H9 (cell line): ENCODE results near the gene APLN. TPM values are rescaled to one million over a fixed set of nuclear protein-coding genes. Genes with fewer than 3 reads are reported as not detected.

Experiments
- DNase-seq: peaks from one replicate; pipeline ENCODE4 v3.0.0-alpha.2; 2017
- H2AFZ ChIP-seq: one replicate; pipeline ENCODE4 v1.6.1; 2013; ENCODE audit warnings: mild to moderate bottlenecking, low read length, control low read depth, moderate library complexity
- H2AK5ac ChIP-seq: 2 replicates; pipeline ENCODE4 v1.6.1; 2013; ENCODE audit warnings: low read length, control low read depth, mixed read lengths; ENCODE audit not compliant: insufficient read length
- H2BK120ac ChIP-seq: one replicate; pipeline ENCODE4 v1.6.1; 2013; ENCODE audit warnings: low read depth, mild to moderate bottlenecking, low read length, control low read depth, inconsistent platforms; ENCODE audit not compliant: poor library complexity, severe bottlenecking
- H2BK12ac ChIP-seq: 2 replicates; pipeline ENCODE4 v1.6.1; 2013; ENCODE audit warnings: low read length, control low read depth, mixed read lengths, low read depth; ENCODE audit not compliant: insufficient read length
- H2BK15ac ChIP-seq: 2 replicates; pipeline ENCODE4 v1.6.1; 2013; ENCODE audit warnings: low read depth, low read length, control low read depth
- H2BK20ac ChIP-seq: one replicate; pipeline ENCODE4 v1.6.1; 2013; ENCODE audit warnings: low read depth, mild to moderate bottlenecking, low read length, control low read depth, inconsistent platforms; ENCODE audit not compliant: poor library complexity, severe bottlenecking
- H2BK5ac ChIP-seq: 2 replicates; pipeline ENCODE4 v1.6.1; 2013; ENCODE audit warnings: low read length, control low read depth, mixed read lengths; ENCODE audit not compliant: insufficient read length
- H3K14ac ChIP-seq: 2 replicates; pipeline ENCODE4 v1.6.1; 2013; ENCODE audit warnings: low read length, control low read depth; ENCODE audit not compliant: insufficient read depth
- H3K18ac ChIP-seq: 2 replicates; pipeline ENCODE4 v1.6.1; 2013; ENCODE audit warnings: low read depth, mild to moderate bottlenecking, mixed read lengths, low read length, control low read depth; ENCODE audit not compliant: insufficient read length
- H3K23ac ChIP-seq: 2 replicates; pipeline ENCODE4 v1.6.1; 2013; ENCODE audit warnings: low read length, control low read depth, mixed read lengths, low read depth; ENCODE audit not compliant: insufficient read length
- H3K23me2 ChIP-seq: 2 replicates; pipeline ENCODE4 v1.6.1; 2013; ENCODE audit warnings: low read depth, mild to moderate bottlenecking, mixed read lengths, low read length, control low read depth; ENCODE audit not compliant: insufficient read length, poor library complexity, severe bottlenecking
- H3K27ac ChIP-seq: 2 replicates; pipeline ENCODE4 v1.5.1; 2013; ENCODE audit warnings: low read length, control low read depth, mixed read lengths, low read depth; ENCODE audit not compliant: insufficient read length
- H3K27me3 ChIP-seq: 2 replicates; pipeline ENCODE4 v1.6.1; 2013; ENCODE audit warnings: low read length, control low read depth, inconsistent platforms; ENCODE audit not compliant: insufficient read depth
- H3K4ac ChIP-seq: 2 replicates; pipeline ENCODE4 v1.6.1; 2013; ENCODE audit warnings: low read depth, mild to moderate bottlenecking, control low read depth, inconsistent platforms, low read length, moderate library complexity
- H3K4me1 ChIP-seq: 2 replicates; pipeline ENCODE4 v1.6.1; 2013; ENCODE audit warnings: low read length, control low read depth, inconsistent platforms; ENCODE audit not compliant: insufficient read depth
- H3K4me2 ChIP-seq: 2 replicates; pipeline ENCODE4 v1.6.1; 2013; ENCODE audit warnings: low read length, control low read depth, mixed read lengths; ENCODE audit not compliant: insufficient read length, insufficient read depth
- H3K56ac ChIP-seq: 2 replicates; pipeline ENCODE4 v1.6.1; 2013; ENCODE audit warnings: low read depth, mild to moderate bottlenecking, mixed read lengths, low read length, control low read depth; ENCODE audit not compliant: insufficient read length
- H3K79me1 ChIP-seq: 2 replicates; pipeline ENCODE4 v1.6.1; 2013; ENCODE audit warnings: low read depth, mild to moderate bottlenecking, moderate library complexity, low read length, control low read depth, inconsistent platforms; ENCODE audit not compliant: insufficient read depth, poor library complexity, severe bottlenecking
- H3K79me2 ChIP-seq: 2 replicates; pipeline ENCODE4 v1.6.1; 2013; ENCODE audit warnings: low read length, control low read depth, inconsistent platforms; ENCODE audit not compliant: insufficient read depth
- H3K9ac ChIP-seq: 2 replicates; pipeline ENCODE4 v1.6.1; 2013; ENCODE audit warnings: low read length, control low read depth, mixed read lengths; ENCODE audit not compliant: insufficient read length; ENCODE audit errors: extremely low read depth
- H3K9me3 ChIP-seq: one replicate; pipeline ENCODE4 v1.6.1; 2013; ENCODE audit warnings: low read depth, low read length, inconsistent platforms; ENCODE audit not compliant: control insufficient read depth
- H3T11ph ChIP-seq: one replicate; pipeline ENCODE4 v1.6.1; 2013; ENCODE audit warnings: mild to moderate bottlenecking, low read length, control low read depth, inconsistent platforms
- H4K20me1 ChIP-seq: one replicate; pipeline ENCODE4 v1.6.1; 2013; ENCODE audit not compliant: control insufficient read depth, insufficient read length, insufficient read depth
- H4K5ac ChIP-seq: 2 replicates; pipeline ENCODE4 v1.6.1; 2013; ENCODE audit warnings: low read depth, mild to moderate bottlenecking, mixed read lengths, low read length, control low read depth; ENCODE audit not compliant: insufficient read length
- H4K8ac ChIP-seq: replicated peaks from 2 replicates; pipeline ENCODE4 v1.6.1; 2013; ENCODE audit warnings: low read length, control low read depth, mixed read lengths, low read depth; ENCODE audit not compliant: insufficient read length
- H4K91ac ChIP-seq: 2 replicates; pipeline ENCODE4 v1.6.1; 2013; ENCODE audit warnings: low read depth, mild to moderate bottlenecking, moderate library complexity, mixed read lengths, low read length, control low read depth; ENCODE audit not compliant: insufficient read length
- H3K27ac Mint-ChIP-seq, 3 experiments: 2 replicates in 2 of 3; 3 replicates in 1 of 3; pipeline ENCODE4 v1.8.0; 2020 to 2021; ENCODE audit warnings: mixed read lengths in 3 of 3, mild to moderate bottlenecking in 1 of 3, moderate library complexity in 1 of 3
- H3K27me3 Mint-ChIP-seq: 2 replicates; pipeline ENCODE4 v1.8.0; 2021; ENCODE audit warnings: low read depth, mild to moderate bottlenecking, moderate library complexity, mixed read lengths
- H3K36me3 Mint-ChIP-seq, 3 experiments: 2 replicates in 2 of 3; 3 replicates in 1 of 3; pipeline ENCODE4 v1.8.0; 2020 to 2021; ENCODE audit warnings: low read depth in 3 of 3, mixed read lengths in 3 of 3; ENCODE audit not compliant: insufficient read depth in 1 of 3
- H3K4me1 Mint-ChIP-seq, 2 experiments: 2 replicates each; pipeline ENCODE4 v1.8.0; 2020; ENCODE audit warnings: mixed read lengths in 2 of 2
- H3K4me3 Mint-ChIP-seq, 2 experiments: 2 replicates in 1 of 2; 3 replicates in 1 of 2; pipeline ENCODE4 v1.8.0; 2020 to 2021; ENCODE audit warnings: mild to moderate bottlenecking in 2 of 2, mixed read lengths in 2 of 2, moderate library complexity in 1 of 2
- H3K9me3 Mint-ChIP-seq, 2 experiments: 2 replicates in 1 of 2; 3 replicates in 1 of 2; pipeline ENCODE4 v1.8.0; 2020; ENCODE audit warnings: mild to moderate bottlenecking in 2 of 2, mixed read lengths in 2 of 2, moderate library complexity in 1 of 2
- whole genome bisulfite sequencing: extraction: QIAGEN DNeasy Blood & Tissue Kit; methylation state at CpG from one replicate; pipeline ENCODE4 v1.1.7; 2013; ENCODE audit warnings: missing lambda C conversion rate, low lambda C conversion rate, mixed read lengths; ENCODE audit not compliant: insufficient read length; ENCODE audit errors: extremely low coverage; 5-methylcytosine and 5-hydroxymethylcytosine counted together
- total RNA-seq: library from RNA; stranded (reverse); gene quantifications from 2 replicates; pipeline ENCODE4 v1.2.1, GENCODE V29; 2021
- TF ChIP-seq, protein P1 (sequence below): fragments of 200-600 bp; sonication (generic); conservative IDR thresholded peaks from 3 replicates; pipeline ENCODE4 v1.8.0; 2021; ENCODE audit warnings: antibody characterized with exemption, mild to moderate bottlenecking

Gene APLN
- total RNA-seq, 1 experiment from 2014 or later: 0.24 TPM

DNA sequence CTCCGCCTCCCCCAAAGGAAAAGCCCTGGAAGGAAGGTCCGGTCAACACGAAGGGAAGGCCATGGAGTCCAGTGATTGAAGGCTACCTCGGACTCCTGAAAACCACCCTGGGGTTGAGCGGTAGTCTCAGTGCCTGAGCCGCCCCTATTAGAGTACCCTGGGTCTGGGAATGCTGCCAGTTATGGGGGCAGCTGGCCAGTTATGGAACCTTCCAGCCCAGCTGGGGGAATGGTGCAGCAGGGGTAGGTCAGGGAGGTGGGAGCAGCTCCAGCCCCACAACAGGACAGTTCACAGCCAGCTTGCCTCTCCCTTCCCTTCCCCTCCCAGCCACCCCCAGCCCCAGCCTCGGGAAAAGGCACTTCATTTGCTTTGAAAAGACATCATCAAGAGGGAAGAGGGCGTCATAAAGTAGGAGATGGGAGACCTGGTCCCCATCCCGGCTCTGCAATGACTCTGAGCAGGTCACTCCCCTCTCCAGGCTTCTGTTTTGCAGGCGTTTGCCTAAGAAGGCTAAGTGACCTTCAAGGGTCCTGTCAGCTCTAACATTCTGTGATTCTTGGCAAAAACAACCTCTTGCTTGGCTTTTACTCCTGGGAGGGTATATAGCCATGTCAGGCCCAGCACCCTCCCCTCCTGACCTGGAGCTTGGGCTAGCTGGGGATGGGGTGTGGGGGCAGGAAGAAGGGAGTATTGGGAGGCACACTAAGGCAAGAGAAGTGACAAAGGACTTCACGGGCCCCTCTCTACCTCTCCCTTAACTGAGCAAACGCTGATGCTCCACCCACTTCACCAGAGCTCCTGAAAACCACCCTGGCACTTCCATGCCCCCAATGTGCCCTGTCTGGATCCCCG, 8.0 kb downstream of the APLN start:
- Histone ChIP-seq H3K23me2 (no peaks in the 10 kb centered on the region), H3K27me3 (peaks cover 7% of the 10 kb centered on the region; the same call in 1 of the 2 replicates), H3K4me1 (no peaks in the 10 kb centered on the region), H3K18ac (no peak overlapping the region), H4K91ac (no peak overlapping the region), H3K79me1 (no peaks in the 10 kb centered on the region), H3K23ac (no peak overlapping the region), H2BK120ac (no peak overlapping the region), H2AK5ac (no peak overlapping the region), H2BK15ac (no peak overlapping the region), H2BK5ac (no peak overlapping the region), H3K9me3 (no peaks in the 10 kb centered on the region), H4K5ac (no peak overlapping the region), H3K4me2 (no peak overlapping the region), H3K56ac (no peak overlapping the region), H3K4ac (no peak overlapping the region), H2BK20ac (no peak overlapping the region), H4K8ac (no peak overlapping the region), H4K20me1 (no peaks in the 10 kb centered on the region), H3K79me2 (no peaks in the 10 kb centered on the region), H2AFZ (no peak overlapping the region), H3K27ac (no peak overlapping the region), H3T11ph (no peak overlapping the region), H3K14ac (no peak overlapping the region), H3K9ac (no peak overlapping the region), H2BK12ac (no peak overlapping the region)
- Mint-ChIP-seq H3K9me3 (peaks cover 0 to 49% of the 10 kb centered on the region in 2 experiments; a peak in 3 of 5 replicates), H3K36me3 (peaks cover 4 to 6% (median 4%) of the 10 kb centered on the region in 3 experiments; a peak in 5 of 7 replicates), H3K27me3 (peaks cover 80% of the 10 kb centered on the region), H3K4me3 (no peak overlapping the region), H3K27ac (no peak overlapping the region), H3K4me1 (peaks cover 3 to 15% of the 10 kb centered on the region in 2 experiments; a peak in 3 of 4 replicates)
- peak; percentile 9 for DNase-seq
- WGBS: no CpG with 5 or more reads among the region's 13 CpGs
- TF ChIP-seq, protein P1, sequence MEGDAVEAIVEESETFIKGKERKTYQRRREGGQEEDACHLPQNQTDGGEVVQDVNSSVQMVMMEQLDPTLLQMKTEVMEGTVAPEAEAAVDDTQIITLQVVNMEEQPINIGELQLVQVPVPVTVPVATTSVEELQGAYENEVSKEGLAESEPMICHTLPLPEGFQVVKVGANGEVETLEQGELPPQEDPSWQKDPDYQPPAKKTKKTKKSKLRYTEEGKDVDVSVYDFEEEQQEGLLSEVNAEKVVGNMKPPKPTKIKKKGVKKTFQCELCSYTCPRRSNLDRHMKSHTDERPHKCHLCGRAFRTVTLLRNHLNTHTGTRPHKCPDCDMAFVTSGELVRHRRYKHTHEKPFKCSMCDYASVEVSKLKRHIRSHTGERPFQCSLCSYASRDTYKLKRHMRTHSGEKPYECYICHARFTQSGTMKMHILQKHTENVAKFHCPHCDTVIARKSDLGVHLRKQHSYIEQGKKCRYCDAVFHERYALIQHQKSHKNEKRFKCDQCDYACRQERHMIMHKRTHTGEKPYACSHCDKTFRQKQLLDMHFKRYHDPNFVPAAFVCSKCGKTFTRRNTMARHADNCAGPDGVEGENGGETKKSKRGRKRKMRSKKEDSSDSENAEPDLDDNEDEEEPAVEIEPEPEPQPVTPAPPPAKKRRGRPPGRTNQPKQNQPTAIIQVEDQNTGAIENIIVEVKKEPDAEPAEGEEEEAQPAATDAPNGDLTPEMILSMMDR: no peak
